Panc1 (cell line): Measurements from ENCODE around the gene CCDC68.

Source experiments
- POLR2AphosphoS5 ChIP-seq: IDR thresholded peaks from 2 replicates; pipeline ENCODE4 v1.6.1; 2012; ENCODE audit warnings: mild to moderate bottlenecking, low read depth, low read length, moderate library complexity
- TF ChIP-seq, protein P1 (sequence below): fragments of 450-650 bp; IDR thresholded peaks from 2 replicates; pipeline ENCODE4 v1.5.1; 2017; ENCODE audit warnings: mild to moderate bottlenecking

DNA sequence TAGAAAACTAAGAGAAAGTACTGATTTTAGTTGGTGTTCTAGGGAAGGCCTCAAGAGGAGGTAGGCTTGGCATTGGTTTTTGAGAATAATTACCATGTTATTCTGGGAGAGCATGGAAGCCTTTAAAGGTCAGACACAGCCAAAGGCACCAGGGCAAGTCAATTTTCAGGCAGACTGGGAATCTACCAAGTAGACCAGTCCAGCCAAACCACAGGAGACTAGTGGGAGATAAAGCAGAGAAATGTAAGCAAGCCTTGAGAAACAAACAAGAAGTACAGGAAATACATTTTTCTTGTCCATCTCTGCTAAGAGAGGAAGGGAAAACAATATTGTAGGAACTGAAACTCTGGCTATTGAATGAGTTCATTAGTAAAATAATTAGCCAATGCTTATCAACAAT lies 5.5 kb upstream of the CCDC68 start:
- TF ChIP-seq, protein P1, sequence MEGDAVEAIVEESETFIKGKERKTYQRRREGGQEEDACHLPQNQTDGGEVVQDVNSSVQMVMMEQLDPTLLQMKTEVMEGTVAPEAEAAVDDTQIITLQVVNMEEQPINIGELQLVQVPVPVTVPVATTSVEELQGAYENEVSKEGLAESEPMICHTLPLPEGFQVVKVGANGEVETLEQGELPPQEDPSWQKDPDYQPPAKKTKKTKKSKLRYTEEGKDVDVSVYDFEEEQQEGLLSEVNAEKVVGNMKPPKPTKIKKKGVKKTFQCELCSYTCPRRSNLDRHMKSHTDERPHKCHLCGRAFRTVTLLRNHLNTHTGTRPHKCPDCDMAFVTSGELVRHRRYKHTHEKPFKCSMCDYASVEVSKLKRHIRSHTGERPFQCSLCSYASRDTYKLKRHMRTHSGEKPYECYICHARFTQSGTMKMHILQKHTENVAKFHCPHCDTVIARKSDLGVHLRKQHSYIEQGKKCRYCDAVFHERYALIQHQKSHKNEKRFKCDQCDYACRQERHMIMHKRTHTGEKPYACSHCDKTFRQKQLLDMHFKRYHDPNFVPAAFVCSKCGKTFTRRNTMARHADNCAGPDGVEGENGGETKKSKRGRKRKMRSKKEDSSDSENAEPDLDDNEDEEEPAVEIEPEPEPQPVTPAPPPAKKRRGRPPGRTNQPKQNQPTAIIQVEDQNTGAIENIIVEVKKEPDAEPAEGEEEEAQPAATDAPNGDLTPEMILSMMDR = no peak
- no peak for TF ChIP-seq POLR2AphosphoS5
